ENCODE results near the gene NF1.
"Not testable (repeated sequence)": the region's sequence is repeated elsewhere in the genome, so short reads cannot be mapped to it uniquely, and the experiment has no call there.

The NF1 gene

DNA sequence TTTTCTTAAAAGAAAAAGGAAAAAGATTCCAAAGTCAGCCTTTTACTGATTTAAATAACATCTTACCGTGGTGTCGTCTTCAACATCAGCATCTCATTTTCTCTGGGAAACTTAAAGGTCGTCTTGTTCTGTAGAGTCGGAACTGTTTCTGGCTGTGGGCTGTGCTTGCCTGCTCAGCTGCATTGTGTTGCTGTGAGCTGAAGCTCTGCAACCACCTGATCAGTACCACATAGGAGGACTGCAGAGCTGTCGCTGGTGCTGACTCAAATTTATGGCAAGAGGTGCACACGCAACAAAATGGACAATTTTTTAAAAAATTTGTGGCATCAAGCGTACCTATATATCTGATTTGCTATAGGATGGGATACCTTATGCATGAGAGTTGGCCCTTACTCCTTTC, 202.3 kb downstream of the NF1 start, which contains the start of gene OMG:
Gene OMG, minus strand, starts transcription at position 150 of the 400 bp plus-strand sequence. CDS start 908 bp downstream, outside the sequence.
- H3K4me3 Mint-ChIP-seq = no peak within 1 kb of the TSS
- no peaks in the 10 kb centered on the region for H3K27me3 Mint-ChIP-seq
- H3K4me1 Mint-ChIP-seq = peaks cover 34% of the 10 kb centered on the region
- no peak for ATAC-seq
- no peak within 1 kb of the TSS for H3K27ac Mint-ChIP-seq
- no peaks in the 10 kb centered on the region for H3K9me3 Mint-ChIP-seq
- no peak for DNase-seq

DNA sequence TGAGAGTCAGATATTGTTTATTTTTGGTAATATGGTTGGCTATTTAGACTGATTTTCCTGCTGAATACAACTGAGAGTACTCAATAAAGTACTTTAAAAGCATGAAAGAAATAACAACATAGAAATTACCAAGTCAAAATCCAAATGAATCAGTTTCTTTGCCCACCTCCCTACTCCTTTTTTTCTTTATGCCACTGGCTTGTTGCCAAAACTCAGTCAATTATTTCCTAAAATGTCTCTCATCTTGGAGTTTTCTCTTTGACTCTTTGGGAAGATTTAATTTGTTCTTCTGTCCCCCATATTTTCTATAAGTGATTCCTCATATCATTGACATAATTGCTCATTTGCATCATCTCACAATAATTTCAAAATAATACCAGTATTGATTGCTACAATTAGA, 204.8 kb downstream of the NF1 start:
- ATAC-seq (no peak), DNase-seq (no peak)
- H3K9me3 Mint-ChIP-seq = peaks cover 5 to 8% of the 10 kb centered on the region in 2 donors
- no peak overlapping the region for H3K4me3 Mint-ChIP-seq
- H3K27me3 Mint-ChIP-seq = no peaks in the 10 kb centered on the region
- H3K27ac Mint-ChIP-seq = no peak overlapping the region
- peaks cover 41% of the 10 kb centered on the region for H3K4me1 Mint-ChIP-seq

DNA sequence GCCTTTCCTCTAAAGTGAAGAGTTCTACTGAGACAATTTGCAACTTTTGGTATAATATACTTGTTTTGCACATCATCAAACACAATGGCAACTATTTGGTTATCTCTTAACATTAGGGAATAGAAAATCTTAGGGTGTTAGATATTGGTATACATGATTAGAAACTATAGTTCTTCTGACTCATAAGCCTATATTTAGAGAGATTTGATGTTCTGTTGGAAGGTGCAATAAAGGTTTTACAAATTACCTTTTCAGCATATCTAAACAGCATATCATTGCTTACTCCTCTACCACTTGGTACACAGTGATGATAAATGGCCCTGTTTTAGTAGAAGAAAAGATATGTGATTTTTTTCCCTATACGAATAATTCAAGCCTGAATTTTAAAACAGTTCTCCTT, 212.9 kb downstream of the NF1 start:
- peaks cover 16 to 17% of the 10 kb centered on the region in 2 donors for H3K9me3 Mint-ChIP-seq
- no peaks in the 10 kb centered on the region for H3K27me3 Mint-ChIP-seq
- peak; percentile 36 for ATAC-seq
- H3K4me3 Mint-ChIP-seq = peak overlapping the region; percentile 73 to 81
- peaks cover 58% of the 10 kb centered on the region for H3K4me1 Mint-ChIP-seq
- H3K27ac Mint-ChIP-seq = no peak overlapping the region
- no peak for DNase-seq

DNA sequence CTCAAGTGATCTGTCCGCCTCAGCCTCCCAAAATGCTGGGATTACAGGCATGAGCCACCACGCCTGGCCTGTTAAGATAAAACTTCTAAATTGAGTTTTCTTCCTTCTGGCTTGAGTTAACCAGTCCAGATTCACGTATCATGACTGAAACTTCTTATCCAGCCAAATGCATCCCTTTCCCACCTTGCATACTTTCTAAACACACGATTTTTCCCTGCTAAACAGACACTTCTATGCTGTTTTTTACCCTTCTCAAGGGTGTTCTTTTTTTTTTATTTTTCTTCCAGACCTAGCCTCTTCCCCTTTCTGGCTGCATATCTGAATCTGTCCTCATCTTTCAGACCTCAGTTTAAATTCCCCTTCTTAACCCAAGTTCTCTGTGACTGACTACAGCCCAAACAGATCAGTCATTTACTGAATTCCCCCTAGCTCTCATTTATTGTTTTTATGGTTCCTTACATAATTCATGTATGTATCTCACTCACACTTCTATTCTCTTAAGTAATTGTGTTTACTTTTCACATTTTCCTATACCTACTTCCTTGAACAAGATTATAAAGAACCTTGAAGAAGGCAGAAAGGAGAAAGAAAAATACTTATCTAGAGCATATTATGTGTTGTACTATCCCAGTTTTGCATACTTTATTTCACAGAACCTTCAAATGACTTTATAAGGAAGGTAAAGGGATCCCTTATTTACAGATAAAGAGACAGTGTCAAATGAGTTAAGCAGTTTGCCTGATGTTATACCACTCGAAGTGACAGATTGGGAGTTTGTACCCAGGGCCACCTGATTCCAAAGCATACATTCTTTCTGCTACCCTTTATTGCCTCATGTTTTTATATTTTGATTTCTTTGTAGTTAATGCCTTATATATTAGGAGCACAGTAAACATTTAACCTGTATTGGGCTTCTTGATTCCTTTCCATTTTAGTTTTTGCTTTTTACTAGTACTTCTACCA, 213.9 kb downstream of the NF1 start:
- H3K27me3 Mint-ChIP-seq = no peaks in the 10 kb centered on the region
- DNase-seq = no peak
- H3K4me3 Mint-ChIP-seq = peak overlapping the region; percentile 73 to 81
- peak; percentile 81 for ATAC-seq
- H3K27ac Mint-ChIP-seq = peak overlapping the region; percentile 97 to 99
- H3K4me1 Mint-ChIP-seq = peaks cover 58% of the 10 kb centered on the region
- peaks cover 16 to 17% of the 10 kb centered on the region in 2 donors for H3K9me3 Mint-ChIP-seq

DNA sequence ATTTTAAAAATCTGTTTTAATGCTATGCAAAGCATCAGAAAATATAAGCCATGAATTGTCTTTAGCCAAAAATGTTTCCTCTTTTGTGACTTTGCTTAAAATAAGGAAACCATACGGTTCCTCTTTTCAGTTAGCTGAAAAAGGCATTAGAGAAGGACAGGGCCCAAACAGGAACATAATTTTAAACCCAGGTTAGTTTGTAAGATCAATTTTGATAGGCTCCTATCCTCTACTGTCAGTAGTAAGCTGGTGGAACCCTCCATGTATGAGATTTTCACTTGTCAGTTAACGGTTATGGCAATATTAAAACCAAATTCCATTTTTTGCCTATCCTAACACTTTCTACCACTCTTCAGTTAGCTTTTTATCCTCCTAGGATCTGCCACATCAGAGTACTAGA, 214.8 kb downstream of the NF1 start:
- Mint-ChIP-seq H3K4me3 (peak overlapping the region; percentile 73 to 81), H3K9me3 (peaks cover 9 to 12% of the 10 kb centered on the region in 2 donors), H3K27ac (peak overlapping the region; percentile 97 to 99), H3K4me1 (peaks cover 55% of the 10 kb centered on the region), H3K27me3 (no peaks in the 10 kb centered on the region)
- no peak for DNase-seq
- peak; percentile 60 for ATAC-seq

DNA sequence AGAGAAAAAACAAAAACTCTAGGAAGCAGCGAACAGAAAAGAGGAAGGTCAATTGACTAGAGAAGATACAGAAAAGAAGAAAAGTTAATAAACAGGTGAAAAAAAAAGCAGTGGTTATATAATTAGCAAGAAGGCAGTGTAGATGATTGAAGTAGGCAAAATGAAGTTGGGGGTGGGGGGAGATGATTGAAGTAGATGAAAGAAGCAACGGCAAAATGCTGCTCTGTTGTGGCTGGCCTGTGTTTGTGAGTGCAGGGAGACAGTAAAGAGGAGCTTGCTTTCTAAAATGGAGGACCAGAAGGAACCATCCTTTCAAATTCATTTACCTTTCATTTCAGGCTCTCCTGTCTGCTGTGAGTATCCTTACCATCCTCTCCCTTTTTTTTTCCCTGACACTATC, 215.5 kb downstream of the NF1 start:
- ATAC-seq = peak; percentile 33
- Mint-ChIP-seq H3K27me3 (no peaks in the 10 kb centered on the region), H3K9me3 (peaks cover 2 to 6% of the 10 kb centered on the region in 2 donors), H3K4me1 (peaks cover 55% of the 10 kb centered on the region), H3K4me3 (peak overlapping the region; percentile 73 to 81), H3K27ac (peak overlapping the region; percentile 97 to 99)
- DNase-seq = peak in 1 of 2 donors; percentile 43

DNA sequence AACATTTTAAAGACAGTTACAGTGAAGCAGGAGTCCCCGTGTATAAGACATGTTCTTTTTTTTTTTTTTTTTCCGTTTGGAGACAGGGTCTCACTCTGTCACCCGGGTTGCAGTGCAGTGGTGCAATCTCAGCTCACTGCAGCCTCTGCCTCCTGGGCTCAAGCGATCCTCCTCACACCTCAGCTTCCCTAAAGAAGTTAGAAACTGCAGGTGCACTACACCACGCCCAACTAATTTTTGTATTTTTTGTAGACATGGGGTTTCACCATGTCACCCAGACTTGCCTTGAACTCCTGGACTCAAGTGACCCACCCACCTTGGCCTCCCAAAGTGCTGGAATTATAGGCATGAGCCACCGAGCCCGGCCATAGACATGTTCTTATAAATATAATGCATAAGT, 216.1 kb downstream of the NF1 start:
- DNase-seq (peak in 1 of 2 donors; percentile 55), ATAC-seq (peak; percentile 50)
- Mint-ChIP-seq H3K9me3 (peaks cover 0 to 3% of the 10 kb centered on the region in 2 donors), H3K27ac (peak overlapping the region; percentile 99), H3K4me1 (peaks cover 55% of the 10 kb centered on the region), H3K27me3 (no peaks in the 10 kb centered on the region), H3K4me3 (peak overlapping the region; percentile 81 to 92)

DNA sequence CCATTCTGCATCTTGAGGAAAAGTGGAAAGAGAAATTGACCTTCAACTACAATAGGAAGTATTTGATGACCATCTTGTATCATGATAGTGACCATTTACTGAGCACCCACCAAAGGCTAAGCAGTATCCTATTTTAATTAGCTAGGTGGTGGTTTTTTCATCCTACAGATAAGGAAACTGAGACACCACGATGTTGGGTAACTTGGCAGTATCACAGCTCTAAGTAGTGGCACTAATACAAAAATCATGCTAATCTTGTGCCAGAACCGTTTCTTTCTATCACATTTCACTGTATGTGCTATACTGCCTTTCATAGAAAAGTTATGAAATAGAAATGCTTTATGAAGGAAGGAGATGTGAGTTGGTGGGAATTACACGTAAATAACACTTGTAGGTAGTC, 216.7 kb downstream of the NF1 start:
- ATAC-seq = no peak
- H3K27me3 Mint-ChIP-seq = no peaks in the 10 kb centered on the region
- peaks cover 52% of the 10 kb centered on the region for H3K4me1 Mint-ChIP-seq
- no peak for DNase-seq
- peak overlapping the region; percentile 81 to 92 for H3K4me3 Mint-ChIP-seq
- H3K27ac Mint-ChIP-seq = peak overlapping the region; percentile 99
- no peaks in the 10 kb centered on the region for H3K9me3 Mint-ChIP-seq

DNA sequence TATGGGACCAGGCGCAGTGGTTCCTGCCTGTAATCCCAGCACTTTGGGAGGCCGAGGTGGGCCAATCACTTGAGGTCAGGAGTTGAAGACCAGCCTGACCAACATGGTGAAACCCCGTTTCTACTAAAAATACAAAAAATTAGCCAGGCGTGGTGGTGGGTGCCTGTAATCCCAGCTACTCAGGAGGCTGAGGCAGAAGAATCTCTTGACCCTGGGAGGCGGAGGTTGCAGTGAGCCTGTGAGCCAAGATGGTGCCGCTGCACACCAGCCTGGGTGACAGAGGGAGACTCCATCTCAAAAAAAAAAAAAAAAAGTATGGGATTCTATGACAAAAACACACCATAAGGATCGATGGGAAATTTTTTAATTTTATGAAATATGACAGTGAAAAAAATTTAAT, 217.4 kb downstream of the NF1 start:
- H3K4me1 Mint-ChIP-seq = peaks cover 45% of the 10 kb centered on the region
- ATAC-seq = not testable (repeated sequence)

DNA sequence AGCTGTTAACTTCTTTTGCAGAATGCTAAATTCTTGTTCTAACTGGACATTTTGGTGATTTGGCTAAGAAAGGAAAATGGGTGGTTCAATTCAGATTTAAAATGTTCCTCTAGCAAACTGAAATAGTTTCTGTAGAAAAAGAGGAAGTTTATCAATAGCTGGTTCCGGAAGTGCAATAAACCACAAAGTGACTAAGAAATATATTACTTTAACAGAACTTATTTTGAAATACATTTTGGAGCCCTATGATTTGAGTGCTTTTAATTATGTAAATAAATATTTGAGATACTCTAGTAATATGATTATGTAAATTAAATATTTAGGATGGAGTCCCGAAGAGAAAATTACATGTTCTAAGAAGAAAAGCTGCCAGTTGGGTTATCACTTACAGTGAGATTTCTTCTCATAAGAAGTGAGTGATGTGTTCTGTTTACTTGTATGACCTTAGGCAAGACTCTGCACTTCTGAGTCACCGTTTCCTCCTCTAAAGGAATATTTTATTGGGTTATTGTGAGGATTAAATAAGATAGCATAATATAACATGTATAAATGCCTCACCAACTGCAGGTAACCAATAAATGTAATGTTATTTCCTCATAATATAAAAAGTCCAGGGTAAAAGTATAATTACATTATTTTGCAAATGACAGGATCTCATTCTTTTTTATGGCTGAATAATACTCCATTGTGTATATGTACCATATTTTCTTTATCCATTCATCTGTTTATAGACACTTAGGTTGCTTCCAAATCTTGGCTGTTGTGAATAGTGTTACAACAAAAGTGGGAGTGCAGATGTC, 219.4 kb downstream of the NF1 start, which contains the start of gene EVI2B:
Gene EVI2B, minus strand, starts transcription at position 73 of the 800 bp plus-strand sequence. CDS start 8,445 bp downstream, outside the sequence.
- H3K27me3 Mint-ChIP-seq = no peaks in the 10 kb centered on the region
- peak within 1 kb of the TSS; percentile 98 to 99 for H3K27ac Mint-ChIP-seq
- H3K4me1 Mint-ChIP-seq = peaks cover 29% of the 10 kb centered on the region
- H3K4me3 Mint-ChIP-seq = peak within 1 kb of the TSS; percentile 89 to 93
- H3K9me3 Mint-ChIP-seq = no peaks in the 10 kb centered on the region
- ATAC-seq (peak; percentile 62), DNase-seq (no peak)

More for the DNA sequence above, 217.4 kb downstream of the NF1 start:
- H3K9me3 Mint-ChIP-seq, H3K27me3 Mint-ChIP-seq: not testable (repeated sequence)
- Mint-ChIP-seq H3K4me3 (peak overlapping the region; percentile 81 to 92), H3K27ac (peak overlapping the region; percentile 99)
- DNase-seq = peak; percentile 42 to 55

DNA sequence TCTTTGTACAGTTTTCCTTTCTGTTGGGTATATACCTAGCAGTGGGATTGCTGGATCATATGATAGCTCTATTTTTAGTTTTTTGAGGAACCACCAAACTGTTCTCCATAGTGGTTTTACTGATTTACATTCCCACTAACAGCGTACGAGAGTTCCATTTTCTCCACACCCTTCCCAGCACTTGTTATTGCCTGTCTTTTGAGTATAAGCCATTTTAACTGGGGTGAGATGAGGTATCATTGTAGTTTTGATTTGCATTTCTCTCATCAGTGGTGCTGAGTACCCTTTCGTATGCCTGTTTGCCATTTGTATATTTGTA, 220.0 kb downstream of the NF1 start:
- no peak for DNase-seq
- Mint-ChIP-seq H3K4me1 (peaks cover 28% of the 10 kb centered on the region), H3K4me3 (peak overlapping the region; percentile 48 to 57), H3K27me3 (no peaks in the 10 kb centered on the region), H3K27ac (peak overlapping the region; percentile 75 to 92), H3K9me3 (no peaks in the 10 kb centered on the region)
- no peak for ATAC-seq

DNA sequence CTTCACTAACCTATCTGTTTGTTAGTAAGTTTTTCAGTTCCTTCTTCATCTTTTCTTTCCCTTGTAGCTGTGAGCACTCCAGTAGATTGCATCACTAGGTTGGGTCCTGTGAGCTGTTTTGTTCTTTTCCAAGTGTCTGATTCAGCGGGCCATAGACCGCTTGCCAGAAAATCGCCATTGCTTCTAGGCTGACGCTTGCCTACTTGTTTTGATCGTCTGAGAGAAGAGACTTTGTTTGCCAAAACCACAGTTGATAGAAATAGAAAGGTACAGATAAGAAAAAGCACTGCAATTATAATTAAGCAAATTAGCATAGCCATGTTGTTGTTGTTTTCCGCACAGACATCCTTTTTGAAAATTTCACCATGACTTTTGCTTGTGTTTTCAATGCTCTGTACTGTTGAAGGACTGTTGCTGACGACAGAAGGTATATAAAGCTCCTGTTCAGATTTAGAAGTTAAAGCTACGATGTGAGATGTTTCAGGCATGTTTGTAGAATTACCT, 223.6 kb downstream of the NF1 start:
- Mint-ChIP-seq H3K4me1 (peaks cover 29% of the 10 kb centered on the region), H3K9me3 (no peaks in the 10 kb centered on the region), H3K4me3 (peak overlapping the region; percentile 71 to 86), H3K27ac (peak overlapping the region; percentile 90 to 97), H3K27me3 (no peaks in the 10 kb centered on the region)
- peak; percentile 54 to 67 for DNase-seq
- ATAC-seq = peak; percentile 47

DNA sequence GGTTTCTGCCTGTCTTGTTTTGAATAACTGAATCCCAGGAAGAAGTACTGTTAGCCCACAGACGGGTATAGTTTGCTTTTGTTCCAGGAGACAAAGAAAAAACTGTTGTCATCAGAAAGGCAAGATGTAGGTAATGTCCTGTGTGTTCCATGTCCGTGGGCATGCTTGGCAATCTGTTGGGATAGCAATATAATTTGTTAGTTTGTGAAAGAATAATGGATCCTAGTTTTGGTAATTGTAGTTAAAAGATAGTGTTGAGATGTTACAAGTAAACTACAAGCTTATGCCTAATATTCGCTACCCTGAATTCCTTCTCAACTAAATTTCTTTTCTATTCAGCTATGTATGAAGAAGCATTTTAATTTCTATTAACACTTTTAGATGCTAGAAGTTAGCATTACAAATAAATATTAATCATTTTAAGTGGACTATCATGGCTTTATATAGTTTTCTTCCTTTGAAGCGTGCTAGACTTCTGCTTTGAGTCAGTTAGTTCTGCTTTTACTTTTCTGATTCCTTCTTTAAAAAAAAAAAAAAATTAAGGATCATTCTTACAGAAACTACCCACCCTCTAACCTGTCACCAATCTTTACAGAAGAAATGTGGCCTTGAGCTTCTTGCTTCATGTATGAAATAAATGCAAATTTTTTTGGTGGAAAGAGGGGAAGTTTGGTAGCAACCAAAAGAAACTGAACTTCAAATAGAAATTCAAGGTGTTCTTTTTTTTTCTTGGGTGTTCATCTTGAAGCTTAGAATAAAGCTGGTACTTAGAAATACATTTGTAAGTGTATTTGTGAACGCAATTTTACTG, 224.3 kb downstream of the NF1 start:
- peak in 1 of 2 donors; percentile 14 for DNase-seq
- ATAC-seq = peak; percentile 33
- Mint-ChIP-seq H3K9me3 (no peaks in the 10 kb centered on the region), H3K27me3 (no peaks in the 10 kb centered on the region), H3K27ac (peak overlapping the region; percentile 90 to 97), H3K4me3 (peak overlapping the region; percentile 71 to 86), H3K4me1 (peaks cover 35% of the 10 kb centered on the region)

DNA sequence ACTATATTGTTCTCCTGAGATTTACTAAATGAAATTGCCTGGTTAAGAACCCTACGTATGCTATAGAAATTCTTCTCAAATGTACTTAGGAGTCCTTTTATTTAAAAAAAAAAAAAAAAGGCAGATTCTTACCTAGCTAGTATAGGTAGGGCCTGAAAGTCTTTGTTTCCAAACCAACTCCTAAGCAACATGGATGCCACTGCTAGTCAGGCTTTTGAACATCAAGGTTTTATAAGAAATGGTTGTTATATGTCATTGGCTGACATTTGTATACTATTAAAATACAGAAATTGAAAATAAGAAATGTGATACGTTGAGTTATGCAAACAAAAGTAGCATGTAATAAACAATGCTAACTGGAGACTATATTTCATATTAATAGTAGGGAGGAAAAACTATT, 225.5 kb downstream of the NF1 start:
- Mint-ChIP-seq H3K27ac (peak overlapping the region; percentile 96 to 98), H3K27me3 (no peaks in the 10 kb centered on the region), H3K9me3 (no peaks in the 10 kb centered on the region), H3K4me3 (peak overlapping the region; percentile 72 to 86), H3K4me1 (peaks cover 25% of the 10 kb centered on the region)
- no peak for DNase-seq
- no peak for ATAC-seq

DNA sequence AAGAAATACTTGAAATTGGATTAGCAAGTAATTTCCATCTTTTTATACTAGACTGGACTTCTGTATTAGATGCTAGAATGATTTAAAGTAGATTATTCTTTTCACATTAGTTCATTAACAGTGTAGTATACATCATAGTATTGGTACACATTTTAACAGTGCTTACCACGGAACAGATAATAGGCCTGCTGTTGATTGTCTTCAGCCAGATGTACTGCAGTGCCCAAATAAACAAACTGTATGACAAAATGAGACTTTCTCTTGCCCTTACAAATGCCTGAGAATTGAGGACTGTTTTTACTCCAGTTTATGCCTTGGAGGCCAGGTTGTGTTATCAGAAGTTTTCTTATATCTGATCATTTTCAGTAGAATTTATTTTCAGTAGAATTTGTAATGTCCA, 226.0 kb downstream of the NF1 start:
- no peaks in the 10 kb centered on the region for H3K27me3 Mint-ChIP-seq

More for the DNA sequence above, 226.0 kb downstream of the NF1 start:
- ATAC-seq (no peak), DNase-seq (no peak)
- Mint-ChIP-seq H3K27ac (peak overlapping the region; percentile 96 to 98), H3K4me3 (peak overlapping the region; percentile 72 to 86), H3K4me1 (peaks cover 19% of the 10 kb centered on the region), H3K9me3 (no peaks in the 10 kb centered on the region)

Data from stimulated activated naive CD8-positive, alpha-beta T cell treated with anti-CD3 and anti-CD28 coated beads, Interleukin-15, amount 100 ng/mL, for 72 hours (primary cell).